GM12878 (cell line): ENCODE data around the gene MAST4. TPM values are rescaled to one million over a fixed set of nuclear protein-coding genes. Genes with fewer than 3 reads are reported as not detected.

ENCODE experiments used
- ATAC-seq: fragments of 200-7000 bp; cut with Tn5 transposase; 3 replicates; pipeline ENCODE4 v1.9.1; 2020; ENCODE audit warnings: mild to moderate bottlenecking, moderate library complexity
- BruUV-seq: library from RNA; stranded (reverse); fragments of 400-500 nt; replicated peaks from 2 replicates; lab custom pipeline; 2021; lab: Mats Ljungman, UMichigan
- CTCF ChIA-PET: fragments of 300-600 bp; sonication (Branson Sonifier 250); formaldehyde crosslinking; extraction: SDS; loops from one replicate; lab custom pipeline; 2021; ENCODE audit warnings: inconsistent platforms; lab: Yijun Ruan, JAX
- POLR2A ChIA-PET: fragments of 350-600 bp; formaldehyde crosslinking; extraction: SDS; loops from one replicate; lab custom pipeline; 2021; ENCODE audit warnings: inconsistent platforms; lab: Charles Lee
- RAD21 ChIA-PET: fragments of 300-600 bp; sonication (Branson Sonifier 250); formaldehyde crosslinking; loops from one replicate; lab custom pipeline; 2023; ENCODE audit warnings: antibody characterized with exemption; ENCODE audit not compliant: unreplicated experiment; lab: Charles Lee
- SMC1A ChIA-PET: fragments of 300-600 bp; sonication (Branson Sonifier 250); formaldehyde crosslinking; loops from one replicate; lab custom pipeline; 2023; ENCODE audit not compliant: unreplicated experiment, uncharacterized antibody; lab: Charles Lee
- DNase-seq: peaks from one replicate; pipeline ENCODE4 v3.0.0-alpha.2; 2011; ENCODE audit warnings: low read depth, low spot score
- FAIRE-seq: peaks from 3 replicates; lab custom pipeline; 2011; peaks lifted over from hg19 to GRCh38; lab: Jason Lieb, UNC
- H2AFZ ChIP-seq: 2 replicates; pipeline ENCODE4 v1.6.0; 2011; ENCODE audit warnings: low read depth, low read length, control low read depth; ENCODE audit not compliant: control insufficient read depth
- H3K27ac ChIP-seq: 2 replicates; pipeline ENCODE4 v1.5.1; 2011; ENCODE audit warnings: control low read depth; ENCODE audit not compliant: control insufficient read depth, insufficient read depth
- H3K27me3 ChIP-seq, 2 experiments: replicated peaks in 1 of 2; 2 replicates each; pipeline versions ENCODE4 v1.6.0 to v1.6.1; 2011; ENCODE audit warnings: low read length in 1 of 2; ENCODE audit not compliant: control insufficient read depth in 2 of 2, insufficient read depth in 2 of 2
- H3K36me3 ChIP-seq, 2 experiments: 2 replicates each; pipeline ENCODE4 v1.5.1; 2011; ENCODE audit warnings: low read length in 1 of 2; ENCODE audit not compliant: control insufficient read depth in 2 of 2, insufficient read depth in 2 of 2
- H3K4me1 ChIP-seq: 2 replicates; pipeline ENCODE4 v1.6.1; 2011; ENCODE audit warnings: mild to moderate bottlenecking, low read length, moderate library complexity, mixed read lengths; ENCODE audit not compliant: control insufficient read depth, insufficient read depth
- H3K4me2 ChIP-seq: 2 replicates; pipeline ENCODE4 v1.6.0; 2011; ENCODE audit warnings: control low read depth; ENCODE audit not compliant: control insufficient read depth, insufficient read depth
- H3K4me3 ChIP-seq: fragments of 200-600 bp; sonication (generic); 2 replicates; pipeline ENCODE4 v1.5.1; 2016
- H3K79me2 ChIP-seq: 2 replicates; pipeline ENCODE4 v1.6.0; 2011; ENCODE audit warnings: low read length; ENCODE audit not compliant: control insufficient read depth, insufficient read depth
- H3K9ac ChIP-seq: 2 replicates; pipeline ENCODE4 v1.8.0; 2011; ENCODE audit warnings: low read length, control low read depth, mixed read lengths; ENCODE audit not compliant: control insufficient read depth, insufficient read depth
- H3K9me3 ChIP-seq: replicated peaks from 3 replicates; pipeline ENCODE4 v1.5.1; 2011; ENCODE audit warnings: mild to moderate bottlenecking, low read length; ENCODE audit not compliant: control insufficient read depth, insufficient read depth
- H4K20me1 ChIP-seq: 2 replicates; pipeline ENCODE4 v1.6.0; 2011; ENCODE audit not compliant: control insufficient read depth, insufficient read depth
- ASH2L ChIP-seq: fragments of 300-600, 200-600 bp; sonication (generic); IDR thresholded peaks from 2 replicates; pipeline ENCODE4 v1.6.1; 2017; ENCODE audit warnings: low read depth, mild to moderate bottlenecking, borderline replicate concordance
- ATF7 ChIP-seq: fragments of 450-650 bp; IDR thresholded peaks from 2 replicates; pipeline ENCODE4 v1.6.1; 2016; ENCODE audit warnings: low read depth, mild to moderate bottlenecking
- CHD2 ChIP-seq: IDR thresholded peaks from 2 replicates; pipeline ENCODE4 v1.6.1; 2011; ENCODE audit warnings: low read depth, low read length, improper control_type of control experiment, borderline replicate concordance
- ETV6 ChIP-seq, 2 experiments: fragments of 450-650 bp in 1 of 2; IDR thresholded peaks in 1 of 2; conservative IDR thresholded peaks in 1 of 2; 2 replicates each; pipeline ENCODE4 v1.6.1; 2014; ENCODE audit warnings: antibody characterized with exemption in 1 of 2, borderline replicate concordance in 1 of 2, low read depth in 1 of 2, mild to moderate bottlenecking in 1 of 2, moderate library complexity in 1 of 2
- KAT2A ChIP-seq: conservative IDR thresholded peaks from 2 replicates; pipeline ENCODE4 v1.6.1; 2011; ENCODE audit warnings: low read depth, low read length; ENCODE audit not compliant: control insufficient read depth
- MTA2 ChIP-seq: fragments of 450-650 bp; IDR thresholded peaks from 2 replicates; pipeline ENCODE4 v1.6.1; 2016; ENCODE audit warnings: low read depth, mild to moderate bottlenecking, moderate library complexity
- RAD21 ChIP-seq: IDR thresholded peaks from 2 replicates; pipeline ENCODE4 v1.6.1; 2011; ENCODE audit warnings: mild to moderate bottlenecking, low read depth, low read length, moderate library complexity; ENCODE audit not compliant: insufficient read depth
- SIN3A ChIP-seq: IDR thresholded peaks from 2 replicates; pipeline ENCODE4 v1.6.1; 2012; ENCODE audit warnings: low read depth, low read length, improper control_type of control experiment
- SMAD5 ChIP-seq: IDR thresholded peaks from 2 replicates; pipeline ENCODE4 v1.6.1; 2016; ENCODE audit warnings: antibody characterized with exemption, low read depth
- SPI1 ChIP-seq: IDR thresholded peaks from 2 replicates; pipeline ENCODE4 v1.6.1; 2011; ENCODE audit warnings: low read depth, mild to moderate bottlenecking, low read length, moderate library complexity, borderline replicate concordance; ENCODE audit not compliant: insufficient read depth
- TCF7 ChIP-seq: IDR thresholded peaks from 2 replicates; pipeline ENCODE4 v1.6.1; 2014; ENCODE audit warnings: antibody characterized with exemption, borderline replicate concordance
- WGBS: methylation state at CpG from one replicate; pipeline ENCODE4 v1.1.6; 2016; ENCODE audit warnings: low lambda C conversion rate; ENCODE audit not compliant: insufficient replicate concordance, insufficient coverage; ENCODE audit errors: missing lambda C conversion rate; 5-methylcytosine and 5-hydroxymethylcytosine counted together
- in situ Hi-C: fragments of 300-500 bp; cut with MboI; formaldehyde crosslinking; loops from 9 replicates; pipeline ENCODE4 v1.14.3; 2018; ENCODE audit warnings: mixed read lengths
- intact Hi-C: fragments of 100-400 bp; cut with micrococcal nuclease; formaldehyde crosslinking; loops from one replicate; pipeline ENCODE4 v1.14.2; 2022; ENCODE audit not compliant: unreplicated experiment
- polyA plus RNA-seq, 11 experiments: library from polyadenylated mRNA; depleted of rRNA in 4 of 11; unstranded in 6 of 11; stranded (reverse) in 5 of 11; fragments of >200 nt; fragmentation: Nextera tagmentation in 4 of 11; fragmentation: Illumina TruSeq in 1 of 11; extraction: Ambion mirVana in 4 of 11; extraction: Trizol in 1 of 11; gene quantifications; 1 replicate in 1 of 11; 2 replicates in 10 of 11; pipeline versions ENCODE4 v1.2.1 to v1.2.3, GENCODE V29; 2011 to 2016; ENCODE audit warnings: inconsistent platforms in 2 of 11, missing spikeins in 2 of 11, low read depth in 1 of 11
- total RNA-seq, 4 experiments: library from RNA; depleted of rRNA in 3 of 4; stranded (reverse); fragments of >200 nt in 3 of 4; fragmentation: Illumina TruSeq in 1 of 4; extraction: Trizol in 1 of 4; gene quantifications; 2 replicates each; pipeline versions ENCODE4 v1.2.1 to v1.2.3, GENCODE V29; 2013 to 2021

Gene MAST4
- total and polyA plus RNA-seq, 10 of the 15 experiments (the other 5 are each of a cell fraction or from before 2014, with no cell fraction given), result 0.02 to 1.6 (median 0.29) TPM; not detected in 1

DNA sequence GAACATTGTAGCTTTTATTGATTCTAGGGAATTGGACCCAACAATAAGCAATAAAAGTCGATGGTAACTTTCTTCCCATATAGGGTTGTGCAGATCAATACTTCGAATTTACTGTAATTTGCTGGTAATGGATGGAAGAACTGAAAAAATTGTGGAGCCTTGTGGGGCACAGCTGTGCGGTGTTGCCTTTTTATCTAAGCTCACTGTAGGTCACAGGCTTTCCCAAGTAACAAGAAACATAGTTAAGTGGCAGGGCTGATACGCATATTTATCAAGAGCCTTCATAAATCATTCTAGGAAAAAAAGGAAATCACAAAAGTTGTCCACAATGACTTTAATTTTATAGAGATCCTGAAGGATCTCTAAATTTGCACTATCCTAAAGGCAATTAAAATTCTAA is 292.9 kb downstream of the MAST4 start:
- DNase-seq (no peak), FAIRE-seq (no peak), ATAC-seq (no peak)
- BruUV-seq, result no TSS peak
- Histone ChIP-seq H2AFZ (no peak overlapping the region), H3K36me3 (no peaks in the 10 kb centered on the region), H3K4me2 (no peak overlapping the region), H3K4me1 (no peaks in the 10 kb centered on the region), H4K20me1 (no peaks in the 10 kb centered on the region), H3K9ac (no peak overlapping the region), H3K27me3 (no peaks in the 10 kb centered on the region), H3K4me3 (no peak overlapping the region), H3K27ac (no peak overlapping the region), H3K79me2 (no peaks in the 10 kb centered on the region), H3K9me3 (no peaks in the 10 kb centered on the region)
- 16% methylated on average over 4 of the region's 4 CpGs for WGBS
- ChIA-PET CTCF (interaction anchor here (1.2 to 1.3 kb wide), 2 partner anchors 10 to 74 kb away, joined by 3 read pairs; no protein-coding TSS in a partner anchor), POLR2A (no interaction called here), RAD21 (no interaction called here), SMC1A (interaction anchor here (1.3 to 1.9 kb wide), 3 partner anchors 10 to 25 kb away, joined by 3 to 6 read pairs (median 4); no protein-coding TSS in a partner anchor)
- TF ChIP-seq ASH2L (no peak), ETV6 (conservative IDR thresholded peaks at IDR 0.05 in 1 of 2, IDR thresholded peaks at IDR 0.05 in 1 of 2; ENCODE audit: borderline replicate concordance in 1 of 2, low read depth in 1 of 2) (no peak), MTA2 (no peak), SMAD5 (no peak), RAD21 (no peak), TCF7 (no peak), KAT2A (no peak), ATF7 (no peak), SPI1 (no peak), SIN3A (no peak), CHD2 (no peak)
- in situ Hi-C loops, result no loop called here
- intact Hi-C loops, result no loop called here
